K562 (cell line): ENCODE measurements around the gene SORCS1. TPM values are rescaled to one million over a fixed set of nuclear protein-coding genes. Genes with fewer than 3 reads are reported as not detected.

Experiments used
- CBX5 ChIP-seq: IDR thresholded peaks from 2 replicates; pipeline ENCODE4 v1.6.1; 2014; ENCODE audit warnings: low read depth, borderline replicate concordance
- ERF ChIP-seq: fragments of 450-650 bp; formaldehyde crosslinking; IDR thresholded peaks from 2 replicates; pipeline ENCODE4 v1.4.0; 2020; ENCODE audit warnings: mild to moderate bottlenecking, mixed read lengths
- FOXM1 ChIP-seq, 2 experiments: fragments of 450-650 bp in 1 of 2; sonication (generic) in 1 of 2; formaldehyde crosslinking in 1 of 2; IDR thresholded peaks; 2 replicates each; pipeline versions ENCODE4 v1.6.1 to v1.9.0; 2017 to 2022; ENCODE audit warnings: low read depth in 2 of 2, mild to moderate bottlenecking in 2 of 2, missing genetic modification reagents in 1 of 2, moderate library complexity in 1 of 2
- GTF2E2 ChIP-seq: fragments of 200-800 bp; sonication (Bioruptor generic); IDR thresholded peaks from 2 replicates; pipeline ENCODE4 v1.6.1; 2016; ENCODE audit warnings: missing genetic modification characterization, missing compliant biosample characterization
- HDGF ChIP-seq: fragments of 450-650 bp; IDR thresholded peaks from 2 replicates; pipeline ENCODE4 v1.6.1; 2016
- MCM2 ChIP-seq: fragments of 450-650 bp; IDR thresholded peaks from 2 replicates; pipeline ENCODE4 v1.6.1; 2017; ENCODE audit warnings: low read depth, mild to moderate bottlenecking
- NCOA4 ChIP-seq: fragments of 450-650 bp; IDR thresholded peaks from 2 replicates; pipeline ENCODE4 v1.6.1; 2018; ENCODE audit warnings: mild to moderate bottlenecking; ENCODE audit not compliant: partially characterized antibody
- NEUROD1 ChIP-seq: fragments of 150-350 bp; IDR thresholded peaks from 2 replicates; pipeline ENCODE4 v1.6.1; 2014; ENCODE audit warnings: borderline replicate concordance, low read length, low read depth; ENCODE audit not compliant: partially characterized antibody
- NFIX ChIP-seq: fragments of 250-450 bp; sonication (Bioruptor Pico); IDR thresholded peaks from 2 replicates; pipeline ENCODE4 v1.4.0; 2020; ENCODE audit warnings: low read depth, mild to moderate bottlenecking, moderate library complexity
- POLR3G ChIP-seq: IDR thresholded peaks from 2 replicates; pipeline ENCODE4 v1.6.1; 2011; ENCODE audit not compliant: insufficient read length, insufficient replicate concordance; ENCODE audit errors: extremely low read depth
- TCFL5 ChIP-seq: fragments of 250-450 bp; sonication (Bioruptor Pico); conservative IDR thresholded peaks from 2 replicates; pipeline ENCODE4 v1.6.1; 2021; ENCODE audit warnings: mild to moderate bottlenecking, moderate library complexity, matching md5 sums
- YY1 ChIP-seq, 3 experiments: IDR thresholded peaks; 2 replicates each; pipeline ENCODE4 v1.6.1; 2011; ENCODE audit warnings: low read length in 2 of 3, mild to moderate bottlenecking in 2 of 3, moderate library complexity in 2 of 3, borderline replicate concordance in 1 of 3, control low read depth in 1 of 3, low read depth in 1 of 3; ENCODE audit not compliant: insufficient read depth in 3 of 3, insufficient replicate concordance in 2 of 3, control insufficient read depth in 1 of 3, insufficient read length in 1 of 3; ENCODE audit errors: extremely low read depth in 1 of 3
- ZNF764 ChIP-seq: fragments of 250-450 bp; sonication (Bioruptor Pico); IDR thresholded peaks from 2 replicates; pipeline ENCODE4 v1.4.0; 2020; ENCODE audit warnings: low read depth, mild to moderate bottlenecking, moderate library complexity
- polyA plus RNA-seq, 8 experiments: library from polyadenylated mRNA; depleted of rRNA in 4 of 8; stranded (reverse) in 5 of 8; unstranded in 3 of 8; fragments of >200 nt; fragmentation: Nextera tagmentation in 2 of 8; fragmentation: Illumina TruSeq in 1 of 8; extraction: Ambion mirVana in 2 of 8; extraction: Trizol in 1 of 8; gene quantifications; 2 replicates each; pipeline versions ENCODE4 v1.2.1 to v1.2.3, GENCODE V29; 2011 to 2014; ENCODE audit warnings: inconsistent platforms in 1 of 8, missing spikeins in 1 of 8
- total RNA-seq, 7 experiments: library from RNA; depleted of rRNA in 6 of 7; stranded (reverse); fragments of >200 nt in 6 of 7; fragmentation: Illumina TruSeq in 2 of 7; extraction: Trizol in 2 of 7; gene quantifications; 2 replicates each; pipeline versions ENCODE4 v1.2.1 to v1.2.3, GENCODE V29; 2011 to 2021; ENCODE audit warnings: low replicate concordance in 1 of 7
- TF ChIP-seq, protein P1 (sequence below): fragments of 450-650 bp; IDR thresholded peaks from 2 replicates; pipeline ENCODE4 v1.7.0; 2016; ENCODE audit warnings: borderline replicate concordance
- TF ChIP-seq, protein P2 (sequence below): fragments of 150-350 bp; IDR thresholded peaks from 2 replicates; pipeline ENCODE4 v1.6.1; 2014; ENCODE audit warnings: low read depth, mild to moderate bottlenecking, low read length, borderline replicate concordance
- TF ChIP-seq, protein P3 (sequence below): fragments of 250-450 bp; sonication (Bioruptor Pico); IDR thresholded peaks from 2 replicates; pipeline ENCODE4 v1.5.1; 2021; ENCODE audit warnings: mild to moderate bottlenecking
- TF ChIP-seq, protein P4 (sequence below), 2 experiments: IDR thresholded peaks; 2 replicates each; pipeline ENCODE4 v1.6.1; 2012; ENCODE audit warnings: improper control_type of control experiment in 2 of 2, low read depth in 2 of 2, low read length in 2 of 2, borderline replicate concordance in 1 of 2

SORCS1 gene
- total and polyA plus RNA-seq, 9 of the 15 experiments (the other 6 are each of a cell fraction or from before 2014, with no cell fraction given), result 1.5 to 3.9 (median 2.7) TPM

DNA sequence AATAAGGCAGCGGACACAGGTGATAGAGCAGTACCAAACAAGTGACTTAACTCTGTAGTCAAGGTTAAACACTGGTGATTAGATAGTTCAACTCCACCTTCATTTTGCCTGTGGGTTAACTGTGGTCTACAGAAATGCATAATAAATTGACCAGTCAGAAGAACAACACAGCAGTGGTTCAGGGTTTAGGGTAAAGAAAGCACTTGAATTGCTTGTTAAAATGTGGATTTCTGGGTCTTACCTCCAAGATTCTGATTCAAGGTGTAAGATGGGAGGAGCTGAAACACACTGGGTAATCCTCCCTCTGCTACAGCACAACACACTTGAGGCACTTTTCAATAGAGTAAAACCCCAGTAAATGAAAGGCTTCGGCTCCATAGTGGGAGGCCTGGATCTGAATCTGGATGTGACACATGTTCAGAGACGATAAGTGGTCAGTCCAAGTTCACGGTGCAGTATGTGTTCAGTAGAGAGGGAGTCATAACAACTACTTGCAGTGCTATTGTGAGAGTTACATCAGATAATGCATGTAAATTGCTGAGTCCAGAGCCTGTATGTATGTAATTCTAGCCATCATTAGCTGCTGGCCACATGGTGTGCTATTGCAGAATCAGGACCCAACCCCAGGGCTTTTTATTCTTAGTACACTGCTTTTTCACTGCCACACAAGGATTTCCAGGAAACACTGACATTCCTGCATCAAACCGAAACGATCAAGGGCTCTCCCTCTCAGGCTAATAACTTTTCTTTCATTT lies 141.7 kb downstream of the SORCS1 start (continued):
- TF ChIP-seq, protein P1, sequence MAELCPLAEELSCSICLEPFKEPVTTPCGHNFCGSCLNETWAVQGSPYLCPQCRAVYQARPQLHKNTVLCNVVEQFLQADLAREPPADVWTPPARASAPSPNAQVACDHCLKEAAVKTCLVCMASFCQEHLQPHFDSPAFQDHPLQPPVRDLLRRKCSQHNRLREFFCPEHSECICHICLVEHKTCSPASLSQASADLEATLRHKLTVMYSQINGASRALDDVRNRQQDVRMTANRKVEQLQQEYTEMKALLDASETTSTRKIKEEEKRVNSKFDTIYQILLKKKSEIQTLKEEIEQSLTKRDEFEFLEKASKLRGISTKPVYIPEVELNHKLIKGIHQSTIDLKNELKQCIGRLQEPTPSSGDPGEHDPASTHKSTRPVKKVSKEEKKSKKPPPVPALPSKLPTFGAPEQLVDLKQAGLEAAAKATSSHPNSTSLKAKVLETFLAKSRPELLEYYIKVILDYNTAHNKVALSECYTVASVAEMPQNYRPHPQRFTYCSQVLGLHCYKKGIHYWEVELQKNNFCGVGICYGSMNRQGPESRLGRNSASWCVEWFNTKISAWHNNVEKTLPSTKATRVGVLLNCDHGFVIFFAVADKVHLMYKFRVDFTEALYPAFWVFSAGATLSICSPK, result no peak
- TF ChIP-seq, protein P2, sequence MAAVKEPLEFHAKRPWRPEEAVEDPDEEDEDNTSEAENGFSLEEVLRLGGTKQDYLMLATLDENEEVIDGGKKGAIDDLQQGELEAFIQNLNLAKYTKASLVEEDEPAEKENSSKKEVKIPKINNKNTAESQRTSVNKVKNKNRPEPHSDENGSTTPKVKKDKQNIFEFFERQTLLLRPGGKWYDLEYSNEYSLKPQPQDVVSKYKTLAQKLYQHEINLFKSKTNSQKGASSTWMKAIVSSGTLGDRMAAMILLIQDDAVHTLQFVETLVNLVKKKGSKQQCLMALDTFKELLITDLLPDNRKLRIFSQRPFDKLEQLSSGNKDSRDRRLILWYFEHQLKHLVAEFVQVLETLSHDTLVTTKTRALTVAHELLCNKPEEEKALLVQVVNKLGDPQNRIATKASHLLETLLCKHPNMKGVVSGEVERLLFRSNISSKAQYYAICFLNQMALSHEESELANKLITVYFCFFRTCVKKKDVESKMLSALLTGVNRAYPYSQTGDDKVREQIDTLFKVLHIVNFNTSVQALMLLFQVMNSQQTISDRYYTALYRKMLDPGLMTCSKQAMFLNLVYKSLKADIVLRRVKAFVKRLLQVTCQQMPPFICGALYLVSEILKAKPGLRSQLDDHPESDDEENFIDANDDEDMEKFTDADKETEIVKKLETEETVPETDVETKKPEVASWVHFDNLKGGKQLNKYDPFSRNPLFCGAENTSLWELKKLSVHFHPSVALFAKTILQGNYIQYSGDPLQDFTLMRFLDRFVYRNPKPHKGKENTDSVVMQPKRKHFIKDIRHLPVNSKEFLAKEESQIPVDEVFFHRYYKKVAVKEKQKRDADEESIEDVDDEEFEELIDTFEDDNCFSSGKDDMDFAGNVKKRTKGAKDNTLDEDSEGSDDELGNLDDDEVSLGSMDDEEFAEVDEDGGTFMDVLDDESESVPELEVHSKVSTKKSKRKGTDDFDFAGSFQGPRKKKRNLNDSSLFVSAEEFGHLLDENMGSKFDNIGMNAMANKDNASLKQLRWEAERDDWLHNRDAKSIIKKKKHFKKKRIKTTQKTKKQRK, result no peak
- no peak for TF ChIP-seq POLR3G
- no peak for TF ChIP-seq ERF (CRISPR knock-in tag)
- TF ChIP-seq TCFL5 (CRISPR knock-in tag), result 0 out of 2 replicates have a peak, but pooled peaks have one; percentile 13
- no peak for TF ChIP-seq HDGF
- TF ChIP-seq NCOA4, result no peak
- no peak for TF ChIP-seq NEUROD1
- TF ChIP-seq MCM2, result no peak
- TF ChIP-seq FOXM1 (IDR thresholded peaks at IDR 0.05; ENCODE audit: low read depth), result peak; percentile 53; the same call in 1 of the 2 replicates
- no peak for TF ChIP-seq FOXM1 (CRISPR knock-in tag; IDR thresholded peaks at IDR 0.05; ENCODE audit: low read depth)
- TF ChIP-seq, protein P3, sequence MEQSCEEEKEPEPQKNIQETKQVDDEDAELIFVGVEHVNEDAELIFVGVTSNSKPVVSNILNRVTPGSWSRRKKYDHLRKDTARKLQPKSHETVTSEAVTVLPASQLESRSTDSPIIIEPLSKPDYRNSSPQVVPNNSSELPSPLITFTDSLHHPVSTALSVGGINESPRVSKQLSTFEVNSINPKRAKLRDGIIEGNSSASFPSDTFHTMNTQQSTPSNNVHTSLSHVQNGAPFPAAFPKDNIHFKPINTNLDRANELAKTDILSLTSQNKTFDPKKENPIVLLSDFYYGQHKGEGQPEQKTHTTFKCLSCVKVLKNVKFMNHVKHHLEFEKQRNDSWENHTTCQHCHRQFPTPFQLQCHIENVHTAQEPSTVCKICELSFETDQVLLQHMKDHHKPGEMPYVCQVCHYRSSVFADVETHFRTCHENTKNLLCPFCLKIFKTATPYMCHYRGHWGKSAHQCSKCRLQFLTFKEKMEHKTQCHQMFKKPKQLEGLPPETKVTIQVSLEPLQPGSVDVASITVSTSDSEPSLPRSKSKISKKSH (CRISPR knock-in tag), result no peak
- no peak for TF ChIP-seq CBX5
- TF ChIP-seq, protein P4, sequence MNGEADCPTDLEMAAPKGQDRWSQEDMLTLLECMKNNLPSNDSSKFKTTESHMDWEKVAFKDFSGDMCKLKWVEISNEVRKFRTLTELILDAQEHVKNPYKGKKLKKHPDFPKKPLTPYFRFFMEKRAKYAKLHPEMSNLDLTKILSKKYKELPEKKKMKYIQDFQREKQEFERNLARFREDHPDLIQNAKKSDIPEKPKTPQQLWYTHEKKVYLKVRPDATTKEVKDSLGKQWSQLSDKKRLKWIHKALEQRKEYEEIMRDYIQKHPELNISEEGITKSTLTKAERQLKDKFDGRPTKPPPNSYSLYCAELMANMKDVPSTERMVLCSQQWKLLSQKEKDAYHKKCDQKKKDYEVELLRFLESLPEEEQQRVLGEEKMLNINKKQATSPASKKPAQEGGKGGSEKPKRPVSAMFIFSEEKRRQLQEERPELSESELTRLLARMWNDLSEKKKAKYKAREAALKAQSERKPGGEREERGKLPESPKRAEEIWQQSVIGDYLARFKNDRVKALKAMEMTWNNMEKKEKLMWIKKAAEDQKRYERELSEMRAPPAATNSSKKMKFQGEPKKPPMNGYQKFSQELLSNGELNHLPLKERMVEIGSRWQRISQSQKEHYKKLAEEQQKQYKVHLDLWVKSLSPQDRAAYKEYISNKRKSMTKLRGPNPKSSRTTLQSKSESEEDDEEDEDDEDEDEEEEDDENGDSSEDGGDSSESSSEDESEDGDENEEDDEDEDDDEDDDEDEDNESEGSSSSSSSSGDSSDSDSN (IDR thresholded peaks at IDR 0.05; ENCODE audit: borderline replicate concordance in 1 of 2, low read depth in 2 of 2, low read length in 2 of 2), result no peak
- TF ChIP-seq NFIX (CRISPR knock-in tag), result no peak
- TF ChIP-seq ZNF764 (CRISPR knock-in tag), result no peak
- no peak for TF ChIP-seq YY1 (IDR thresholded peaks at IDR 0.05; ENCODE audit: borderline replicate concordance in 1 of 3, control insufficient read depth in 1 of 3, extremely low read depth in 1 of 3, insufficient read depth in 3 of 3, insufficient read length in 1 of 3, insufficient replicate concordance in 2 of 3, low read depth in 1 of 3, low read length in 2 of 3)
- TF ChIP-seq GTF2E2, result no peak
